Measurements from ENCODE around the gene KIF3C. TPM values are rescaled to one million over a fixed set of nuclear protein-coding genes. Genes with fewer than 3 reads are reported as not detected.
"Not testable (repeated sequence)": the region's sequence is repeated elsewhere in the genome, so short reads cannot be mapped to it uniquely, and the experiment has no call there.

Gene KIF3C
- polyA plus RNA-seq, 1 donor from 2014 or later: 53.6 TPM

- H3K36me3 ChIP-seq (ENCODE audit: insufficient read depth, low read length); H3K27ac ChIP-seq (ENCODE audit: low read length); H3K27me3 ChIP-seq (ENCODE audit: insufficient read depth, low read depth, low read length); H3K9me3 ChIP-seq (ENCODE audit: low read length); H3K79me2 ChIP-seq (replicated peaks; ENCODE audit: insufficient read depth, low read length); H3K9ac ChIP-seq (ENCODE audit: low read length); H3K4me2 ChIP-seq (ENCODE audit: low read length); H3K4me3 ChIP-seq (ENCODE audit: low read length); H4K20me1 ChIP-seq (ENCODE audit: insufficient read depth); H3K9me2 ChIP-seq (ENCODE audit: insufficient read depth, low read length); H2AFZ ChIP-seq (ENCODE audit: low read depth, low read length): not testable (repeated sequence)
- H3F3A ChIP-seq (ENCODE audit: insufficient read depth, low read length, poor library complexity, severe bottlenecking): peaks cover 12% of the 10 kb centered on the region
These were observed 72.7 kb downstream of the KIF3C start for GRCh38 chr2:25909574-25909973.

- Histone ChIP-seq H3K4me2 (ENCODE audit: low read length) (no peak overlapping the region), H3K4me3 (ENCODE audit: low read length) (no peak overlapping the region), H3K9ac (ENCODE audit: low read length) (no peak overlapping the region), H3K9me2 (ENCODE audit: insufficient read depth, low read length) (no peaks in the 10 kb centered on the region), H3K36me3 (ENCODE audit: insufficient read depth, low read length) (no peaks in the 10 kb centered on the region), H2AFZ (ENCODE audit: low read depth, low read length) (no peak overlapping the region), H3F3A (ENCODE audit: insufficient read depth, low read length, poor library complexity, severe bottlenecking) (no peaks in the 10 kb centered on the region), H3K9me3 (ENCODE audit: low read length) (no peaks in the 10 kb centered on the region), H3K27ac (ENCODE audit: low read length) (no peak overlapping the region), H3K79me2 (replicated peaks; ENCODE audit: insufficient read depth, low read length) (no peaks in the 10 kb centered on the region), H3K27me3 (ENCODE audit: insufficient read depth, low read depth, low read length) (no peaks in the 10 kb centered on the region), H4K20me1 (ENCODE audit: insufficient read depth) (no peaks in the 10 kb centered on the region)
- TF ChIP-seq RAD21 (conservative IDR thresholded peaks at IDR 0.05): no peak
- TF ChIP-seq EZH2 (IDR thresholded peaks at IDR 0.05; ENCODE audit: borderline replicate concordance, insufficient read depth, low read length, poor library complexity, severe bottlenecking): no peak
- TF ChIP-seq POLR2AphosphoS5 (IDR thresholded peaks at IDR 0.05): no peak
- TF ChIP-seq CTCF (IDR thresholded peaks at IDR 0.05; ENCODE audit: poor library complexity, severe bottlenecking): no peak
- TF ChIP-seq MXI1 (conservative IDR thresholded peaks at IDR 0.05; ENCODE audit: poor library complexity, severe bottlenecking): no peak
- TF ChIP-seq EP300 (conservative IDR thresholded peaks at IDR 0.05; ENCODE audit: poor library complexity, severe bottlenecking): no peak
- TF ChIP-seq SMC3 (conservative IDR thresholded peaks at IDR 0.05; ENCODE audit: poor library complexity): no peak
- TF ChIP-seq REST (IDR thresholded peaks at IDR 0.05; ENCODE audit: borderline replicate concordance): no peak
- TF ChIP-seq TAF1 (IDR thresholded peaks at IDR 0.05; ENCODE audit: low read depth): no peak
These were observed 77.2 kb downstream of the KIF3C start for GRCh38 chr2:25905126-25905525.

GRCh38 chr2:25903216-25903776 is 79.0 kb downstream of the KIF3C start:
- H3F3A ChIP-seq (ENCODE audit: insufficient read depth, low read length, poor library complexity, severe bottlenecking): no peaks in the 10 kb centered on the region
- H3K9me3 ChIP-seq (ENCODE audit: low read length): no peaks in the 10 kb centered on the region
- TF ChIP-seq CTCF (IDR thresholded peaks at IDR 0.05; ENCODE audit: poor library complexity, severe bottlenecking) (no peak), TAF1 (IDR thresholded peaks at IDR 0.05; ENCODE audit: low read depth) (no peak), REST (IDR thresholded peaks at IDR 0.05; ENCODE audit: borderline replicate concordance) (no peak), MXI1 (conservative IDR thresholded peaks at IDR 0.05; ENCODE audit: poor library complexity, severe bottlenecking) (no peak), SMC3 (conservative IDR thresholded peaks at IDR 0.05; ENCODE audit: poor library complexity) (no peak), POLR2AphosphoS5 (IDR thresholded peaks at IDR 0.05) (no peak), EP300 (conservative IDR thresholded peaks at IDR 0.05; ENCODE audit: poor library complexity, severe bottlenecking) (no peak), RAD21 (conservative IDR thresholded peaks at IDR 0.05) (no peak), EZH2 (IDR thresholded peaks at IDR 0.05; ENCODE audit: borderline replicate concordance, insufficient read depth, low read length, poor library complexity, severe bottlenecking) (no peak)
- H3K4me3 ChIP-seq (ENCODE audit: low read length): no peak overlapping the region
- H4K20me1 ChIP-seq (ENCODE audit: insufficient read depth): no peaks in the 10 kb centered on the region
- no peak overlapping the region for H3K27ac ChIP-seq (ENCODE audit: low read length)
- no peaks in the 10 kb centered on the region for H3K9me2 ChIP-seq (ENCODE audit: insufficient read depth, low read length)
- no peak overlapping the region for H2AFZ ChIP-seq (ENCODE audit: low read depth, low read length)
- H3K36me3 ChIP-seq (ENCODE audit: insufficient read depth, low read length): no peaks in the 10 kb centered on the region
- no peaks in the 10 kb centered on the region for H3K79me2 ChIP-seq (replicated peaks; ENCODE audit: insufficient read depth, low read length)
- no peak overlapping the region for H3K4me2 ChIP-seq (ENCODE audit: low read length)
- no peak overlapping the region for H3K9ac ChIP-seq (ENCODE audit: low read length)
- no peaks in the 10 kb centered on the region for H3K27me3 ChIP-seq (ENCODE audit: insufficient read depth, low read depth, low read length)

Data from neural cell (in vitro differentiated cells).